Memory B cell (primary cell): ENCODE measurements around the gene FAM124A.

Experiments
- ATAC-seq: fragments of 150-1000 bp; cut with Tn5 transposase; 2 replicates; pipeline ENCODE4 v1.10.0; 2021; ENCODE audit warnings: low read depth, mild to moderate bottlenecking, moderate library complexity
- DNase-seq, 2 donors: peaks; one replicate each; pipeline ENCODE4 v3.0.0; 2022; ENCODE audit warnings: low spot score in 2 of 2
- H3K27ac Mint-ChIP-seq: one replicate; pipeline ENCODE4 v1.8.0; 2022; ENCODE audit warnings: mild to moderate bottlenecking, moderate library complexity, mixed read lengths
- H3K27me3 Mint-ChIP-seq: one replicate; pipeline ENCODE4 v1.8.0; 2022; ENCODE audit warnings: mixed read lengths
- H3K36me3 Mint-ChIP-seq: one replicate; pipeline ENCODE4 v1.8.0; 2022; ENCODE audit warnings: mild to moderate bottlenecking, mixed read lengths
- H3K4me1 Mint-ChIP-seq: one replicate; pipeline ENCODE4 v1.8.0; 2022; ENCODE audit warnings: mixed read lengths
- H3K4me3 Mint-ChIP-seq: one replicate; pipeline ENCODE4 v1.8.0; 2022; ENCODE audit warnings: mild to moderate bottlenecking, moderate library complexity, mixed read lengths
- H3K9me3 Mint-ChIP-seq: one replicate; pipeline ENCODE4 v1.8.0; 2022; ENCODE audit warnings: mixed read lengths

FAM124A gene

DNA sequence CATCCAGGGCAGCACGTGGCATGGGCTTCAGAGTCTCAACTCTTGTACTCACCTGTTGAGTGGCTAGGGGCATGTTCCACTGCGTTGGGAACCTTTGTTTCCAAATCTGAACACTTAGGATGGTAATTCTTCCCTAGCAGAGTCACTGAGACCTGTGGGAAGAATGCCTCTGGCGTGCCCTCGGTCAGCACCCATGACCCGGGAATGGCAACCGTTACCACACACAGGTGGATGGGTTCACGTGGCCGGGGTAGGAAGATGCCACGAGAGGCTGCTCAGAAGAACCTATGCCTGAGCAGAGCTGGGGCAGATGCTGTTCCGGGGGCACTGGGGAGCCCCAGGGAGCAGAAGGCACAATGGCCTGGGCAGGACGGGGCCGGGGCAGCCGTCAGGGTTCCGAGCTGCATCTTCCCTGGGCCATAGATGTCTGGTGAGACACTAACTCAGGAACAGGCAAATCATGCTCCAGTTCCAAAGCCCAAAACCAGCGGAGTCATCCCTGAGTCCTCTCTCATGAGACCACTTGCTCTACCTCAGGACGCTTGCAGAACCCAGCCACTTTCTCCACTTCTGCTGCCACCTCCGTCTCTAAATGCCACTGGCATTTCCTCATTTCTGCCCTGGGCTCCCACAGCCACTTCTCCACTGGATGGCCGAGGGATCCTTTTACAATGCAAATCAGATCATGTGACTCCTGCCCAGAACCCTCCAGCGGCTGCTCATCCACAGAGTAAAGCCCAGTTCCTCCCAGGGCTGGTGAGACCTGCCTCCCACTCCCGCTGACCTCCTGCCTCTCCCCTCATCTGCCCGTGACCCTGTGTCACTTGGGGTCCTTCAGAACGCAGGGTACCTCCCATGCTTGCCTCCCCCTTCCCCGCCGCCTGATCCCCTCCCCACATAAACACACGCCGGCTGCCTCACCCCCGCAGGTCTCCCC is 36.7 kb downstream of the FAM124A start:
- DNase-seq: no peak
- Mint-ChIP-seq H3K36me3 (no peaks in the 10 kb centered on the region), H3K27me3 (peaks cover 7% of the 10 kb centered on the region), H3K27ac (no peak overlapping the region), H3K4me3 (no peak overlapping the region), H3K9me3 (no peaks in the 10 kb centered on the region), H3K4me1 (peaks cover 1% of the 10 kb centered on the region)
- no peak for ATAC-seq

DNA sequence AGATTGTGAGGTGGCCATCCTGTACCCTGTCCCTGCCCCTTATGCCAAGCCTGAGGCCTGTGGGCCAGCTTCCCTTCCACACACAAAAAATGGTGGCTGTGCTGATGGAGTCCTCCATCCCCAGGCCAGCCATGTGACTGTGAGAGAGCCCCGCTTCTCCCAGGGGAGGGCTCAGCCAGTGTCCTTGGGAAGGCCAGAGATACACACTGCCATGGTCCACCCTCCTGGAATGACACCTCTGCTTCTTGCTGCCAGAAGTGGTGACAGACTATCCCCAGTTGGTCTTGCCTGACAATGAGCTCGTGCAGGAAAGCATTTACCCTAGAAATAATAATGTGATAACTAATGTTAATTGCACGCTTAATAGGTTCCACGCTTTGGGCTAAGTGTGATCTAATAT is 38.0 kb downstream of the FAM124A start:
- DNase-seq (no peak), ATAC-seq (no peak)
- Mint-ChIP-seq H3K9me3 (no peaks in the 10 kb centered on the region), H3K4me3 (no peak overlapping the region), H3K27me3 (peaks cover 7% of the 10 kb centered on the region), H3K27ac (no peak overlapping the region), H3K36me3 (no peaks in the 10 kb centered on the region), H3K4me1 (no peaks in the 10 kb centered on the region)

DNA sequence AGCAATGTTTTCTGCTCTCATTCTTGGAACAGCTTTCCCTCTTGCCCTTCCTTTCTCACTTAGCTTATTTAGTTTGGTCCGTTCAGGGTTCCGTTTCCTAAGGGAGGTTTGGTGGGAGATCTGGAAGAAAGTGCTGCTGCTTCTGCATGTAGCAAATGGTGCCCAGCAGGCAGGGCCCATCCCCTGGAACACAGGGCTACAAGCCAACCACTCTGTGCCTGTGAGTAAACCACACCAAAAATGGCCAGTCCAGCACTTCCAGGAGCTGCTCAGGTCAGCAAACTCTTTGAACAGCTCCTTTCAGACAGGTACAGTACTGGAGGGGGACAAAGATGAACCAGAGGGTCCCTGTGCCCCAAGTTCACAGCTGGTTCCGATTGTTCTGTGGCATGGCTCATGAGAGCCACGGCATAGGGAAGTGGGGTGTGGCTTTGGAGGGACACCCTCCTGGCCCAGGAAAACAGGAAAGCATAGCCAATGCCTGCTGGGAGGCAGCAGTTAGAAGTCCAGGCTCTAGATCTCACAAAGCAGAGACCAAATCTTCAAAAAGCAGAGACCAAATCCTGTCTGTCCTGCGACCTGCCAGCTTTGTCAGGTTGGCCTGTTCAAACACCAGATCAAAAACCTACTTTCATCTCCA is 39.5 kb downstream of the FAM124A start:
- Mint-ChIP-seq H3K9me3 (no peaks in the 10 kb centered on the region), H3K27ac (no peak overlapping the region), H3K4me3 (no peak overlapping the region), H3K27me3 (peaks cover 7% of the 10 kb centered on the region), H3K4me1 (no peaks in the 10 kb centered on the region), H3K36me3 (no peaks in the 10 kb centered on the region)
- no peak for ATAC-seq
- DNase-seq: no peak

DNA sequence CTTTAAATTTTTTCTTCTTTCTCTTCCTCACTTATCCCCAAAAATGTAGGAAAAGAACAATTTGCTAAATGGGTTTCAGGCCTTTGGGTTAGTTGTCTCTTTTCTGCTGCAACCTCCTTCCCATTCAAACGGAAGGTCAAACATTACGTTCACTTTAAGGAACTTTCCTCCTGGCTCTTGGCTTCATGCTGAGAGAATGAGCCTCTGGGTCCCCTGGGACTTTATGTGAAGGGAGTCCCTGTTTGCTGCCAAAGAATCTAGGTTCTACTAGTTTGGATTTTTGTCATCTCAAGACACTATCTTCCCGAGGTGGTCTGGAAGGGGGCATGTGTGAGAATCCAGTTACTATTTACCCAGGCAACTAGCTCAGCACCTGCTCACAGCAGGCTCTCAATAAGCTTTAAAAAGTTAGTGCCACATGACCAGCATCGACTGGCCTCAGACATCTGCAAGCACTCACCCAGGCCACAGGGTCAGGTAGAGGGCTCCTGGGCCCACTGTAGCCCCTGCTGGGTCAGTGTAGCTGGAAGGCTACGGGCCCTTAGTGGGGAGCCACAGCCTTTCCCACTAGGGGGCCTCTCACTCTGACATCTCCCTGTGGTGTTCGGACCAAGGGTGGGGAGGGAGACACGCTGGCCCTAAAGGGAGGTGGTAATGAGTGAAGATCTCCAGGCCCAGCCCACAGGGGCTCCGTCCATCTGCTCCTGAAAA is 40.5 kb downstream of the FAM124A start:
- DNase-seq: no peak
- Mint-ChIP-seq H3K4me3 (no peak overlapping the region), H3K9me3 (no peaks in the 10 kb centered on the region), H3K4me1 (no peaks in the 10 kb centered on the region), H3K27me3 (peaks cover 7% of the 10 kb centered on the region), H3K36me3 (no peaks in the 10 kb centered on the region), H3K27ac (no peak overlapping the region)
- ATAC-seq: no peak

DNA sequence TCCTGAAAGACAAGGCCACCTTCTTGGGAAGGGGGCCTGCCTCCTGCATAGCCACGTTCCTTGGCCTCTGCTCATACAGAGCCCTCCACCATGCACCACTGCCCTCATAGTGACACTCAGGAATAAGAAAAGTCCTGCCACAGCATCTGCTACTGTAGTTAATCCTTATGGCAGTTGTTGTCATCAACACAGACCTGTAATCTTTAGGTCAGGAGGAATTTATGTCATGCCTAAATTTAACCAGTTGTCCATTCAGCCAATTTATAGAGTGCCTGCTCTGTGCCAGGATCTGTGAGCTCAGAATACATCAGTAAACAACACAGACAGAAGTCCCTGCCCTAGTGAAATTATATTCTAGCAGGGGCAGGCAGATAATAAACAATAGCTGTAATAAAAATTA is 44.4 kb downstream of the FAM124A start:
- H3K4me1 Mint-ChIP-seq: no peaks in the 10 kb centered on the region
- H3K27me3 Mint-ChIP-seq: peaks cover 2% of the 10 kb centered on the region
- no peak overlapping the region for H3K27ac Mint-ChIP-seq
- no peak overlapping the region for H3K4me3 Mint-ChIP-seq
- DNase-seq (no peak), ATAC-seq (no peak)
- H3K9me3 Mint-ChIP-seq: no peaks in the 10 kb centered on the region
- H3K36me3 Mint-ChIP-seq: no peaks in the 10 kb centered on the region

DNA sequence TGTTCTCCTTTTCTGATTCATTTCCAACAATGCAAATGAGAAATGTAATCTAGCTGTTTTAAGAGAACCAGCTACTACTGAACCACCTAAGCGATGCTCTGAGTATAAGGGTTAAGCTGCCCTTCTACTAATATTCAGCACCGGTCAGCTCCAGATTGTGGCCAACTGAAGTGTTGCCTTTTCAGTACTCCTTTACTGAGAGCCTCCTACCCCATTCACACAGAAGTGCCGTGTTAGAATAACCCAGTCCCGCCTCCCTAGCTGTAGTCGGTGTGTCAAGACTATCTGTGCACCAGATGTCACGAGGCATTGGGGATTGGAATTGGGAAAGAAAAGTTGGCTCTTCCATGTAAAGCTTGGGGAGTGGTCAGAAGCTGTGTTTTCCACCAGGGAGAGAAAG is 45.4 kb downstream of the FAM124A start:
- H3K36me3 Mint-ChIP-seq: no peaks in the 10 kb centered on the region
- peaks cover 4% of the 10 kb centered on the region for H3K27me3 Mint-ChIP-seq
- H3K4me1 Mint-ChIP-seq: no peaks in the 10 kb centered on the region
- H3K9me3 Mint-ChIP-seq: no peaks in the 10 kb centered on the region
- ATAC-seq (no peak), DNase-seq (no peak)
- H3K27ac Mint-ChIP-seq: no peak overlapping the region
- no peak overlapping the region for H3K4me3 Mint-ChIP-seq

DNA sequence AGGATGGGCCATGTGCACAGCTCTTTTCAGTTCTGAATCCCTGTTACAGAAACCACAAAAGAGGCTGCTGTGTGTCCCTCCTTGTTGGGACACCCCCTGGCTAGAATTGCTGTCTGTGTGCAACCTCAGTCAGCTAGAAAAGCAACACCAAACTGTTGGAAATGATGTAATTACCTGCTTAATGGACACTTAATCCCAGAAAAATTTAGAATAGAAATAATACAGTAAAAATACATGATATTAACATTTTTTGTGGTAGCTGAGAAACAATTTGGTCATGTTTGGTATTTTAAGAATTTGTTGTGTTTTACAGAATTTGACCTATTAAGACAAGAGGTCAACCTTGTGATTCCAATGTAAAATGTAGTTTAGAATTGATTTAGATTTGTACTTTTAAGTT is 46.8 kb downstream of the FAM124A start:
- Mint-ChIP-seq H3K27ac (no peak overlapping the region), H3K4me1 (no peaks in the 10 kb centered on the region), H3K4me3 (no peak overlapping the region), H3K27me3 (peaks cover 4% of the 10 kb centered on the region), H3K36me3 (no peaks in the 10 kb centered on the region), H3K9me3 (no peaks in the 10 kb centered on the region)
- ATAC-seq: no peak
- DNase-seq: no peak

DNA sequence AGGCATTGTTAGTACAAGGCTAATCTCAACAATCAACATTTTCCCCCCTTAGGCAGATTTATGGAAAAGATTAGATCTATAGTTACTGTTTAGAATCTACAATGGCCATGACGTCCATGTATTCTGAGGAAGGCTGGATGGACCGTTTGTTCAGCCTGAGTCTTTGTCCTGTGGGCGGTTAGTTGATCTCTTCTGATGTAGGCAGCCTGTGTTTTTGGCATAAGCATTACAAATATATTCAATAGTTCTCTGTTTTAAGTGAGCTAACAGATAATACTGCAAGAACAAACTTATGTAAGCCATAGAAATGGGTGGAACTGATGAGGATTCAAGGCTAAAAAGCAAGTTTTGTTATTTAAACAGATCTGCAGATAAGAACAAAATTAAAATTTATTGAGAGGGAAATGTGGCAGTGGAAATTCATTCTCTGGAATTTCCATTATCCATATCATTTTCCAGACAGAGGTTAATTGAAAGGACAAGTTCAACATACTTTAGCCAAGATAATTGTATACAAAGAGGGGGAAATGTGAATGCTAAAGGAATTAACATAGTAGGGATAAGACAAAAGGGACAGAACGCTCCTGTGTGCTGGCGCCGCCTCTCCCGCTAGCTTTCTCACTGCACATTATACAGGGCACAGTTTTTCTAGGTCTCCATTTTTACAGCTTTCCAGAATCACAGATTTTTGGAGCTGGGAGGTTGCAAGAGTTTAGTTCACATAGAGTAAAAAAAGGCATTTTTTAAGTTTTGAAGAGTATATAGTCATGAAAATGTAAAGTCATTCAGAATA is 48.6 kb downstream of the FAM124A start:
- no peaks in the 10 kb centered on the region for H3K9me3 Mint-ChIP-seq
- peaks cover 4% of the 10 kb centered on the region for H3K27me3 Mint-ChIP-seq
- no peak overlapping the region for H3K27ac Mint-ChIP-seq
- H3K4me1 Mint-ChIP-seq: no peaks in the 10 kb centered on the region
- H3K36me3 Mint-ChIP-seq: no peaks in the 10 kb centered on the region
- DNase-seq: no peak
- no peak for ATAC-seq
- no peak overlapping the region for H3K4me3 Mint-ChIP-seq

DNA sequence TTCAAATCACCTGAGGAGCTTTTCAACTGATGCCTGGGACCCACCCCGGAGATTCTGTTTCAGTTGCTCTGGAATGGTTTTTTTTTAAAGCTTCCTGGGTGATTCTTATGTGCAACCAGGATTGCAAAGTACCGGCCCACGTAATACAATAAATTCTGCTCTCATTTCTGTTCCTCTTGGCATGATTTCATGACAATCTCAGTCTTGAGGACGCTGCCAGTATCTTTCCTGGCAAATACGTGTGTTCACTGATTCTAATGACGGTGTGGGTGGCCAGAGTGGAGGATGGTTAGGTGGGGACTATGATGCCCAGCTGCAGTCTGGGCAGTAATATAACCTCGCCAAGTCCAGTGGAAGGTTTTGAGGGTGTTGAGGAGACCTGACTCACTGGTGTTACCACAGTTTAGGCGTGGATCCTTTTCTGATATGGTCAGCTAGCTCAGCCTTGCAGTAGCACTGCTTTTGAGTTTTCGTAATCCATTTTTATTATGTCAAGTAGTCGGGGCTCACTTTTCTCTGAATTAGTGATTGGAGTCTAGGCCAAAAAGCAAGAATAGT is 49.4 kb downstream of the FAM124A start:
- H3K27me3 Mint-ChIP-seq: peaks cover 4% of the 10 kb centered on the region

DNA sequence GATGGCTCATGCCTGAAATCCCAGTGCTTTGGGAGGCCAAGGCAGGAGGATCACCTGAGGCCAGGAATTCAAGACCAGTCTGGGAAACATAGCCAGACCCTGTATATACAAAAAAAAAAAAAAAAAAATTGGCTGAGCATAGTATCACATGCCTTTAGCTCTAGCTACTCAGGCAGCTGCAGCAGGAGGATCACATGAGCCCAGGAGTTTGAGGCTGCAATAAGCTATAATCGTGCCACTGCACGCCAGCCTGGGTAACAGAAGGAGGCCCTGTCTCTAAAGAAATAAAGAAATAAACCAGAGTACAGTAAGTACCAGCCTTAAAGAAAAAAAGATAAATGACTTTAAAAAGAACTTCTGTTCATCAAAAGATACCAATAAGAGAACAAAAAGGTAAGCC is 52.9 kb downstream of the FAM124A start:
- Mint-ChIP-seq H3K27me3 (peaks cover 4% of the 10 kb centered on the region), H3K4me3 (no peak overlapping the region), H3K27ac (no peak overlapping the region), H3K4me1 (no peaks in the 10 kb centered on the region), H3K36me3 (no peaks in the 10 kb centered on the region), H3K9me3 (no peaks in the 10 kb centered on the region)
- ATAC-seq: no peak
- DNase-seq: no peak

More for the DNA sequence above, 49.4 kb downstream of the FAM124A start:
- no peaks in the 10 kb centered on the region for H3K4me1 Mint-ChIP-seq
- ATAC-seq: no peak
- no peak for DNase-seq
- H3K27ac Mint-ChIP-seq: no peak overlapping the region
- H3K9me3 Mint-ChIP-seq: no peaks in the 10 kb centered on the region
- H3K4me3 Mint-ChIP-seq: no peak overlapping the region
- no peaks in the 10 kb centered on the region for H3K36me3 Mint-ChIP-seq

DNA sequence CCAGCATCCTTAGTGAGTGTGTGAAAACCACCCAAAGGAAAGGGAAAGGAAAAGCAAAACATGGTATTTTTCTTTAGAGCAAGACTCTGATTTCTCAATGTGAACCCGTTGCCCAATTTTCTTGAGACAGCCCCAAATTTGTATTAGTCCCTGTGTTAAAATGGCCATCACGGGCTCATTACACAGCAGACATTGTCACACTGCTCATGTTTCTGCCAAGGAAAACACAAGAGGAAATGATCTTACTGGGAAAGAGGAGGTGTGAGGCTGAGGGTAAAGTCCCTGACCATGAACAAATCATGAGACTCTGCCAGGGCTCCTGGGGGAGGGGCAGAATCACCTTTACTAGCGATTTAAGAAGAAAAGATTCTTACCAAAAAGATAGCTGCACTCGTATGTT is 54.4 kb downstream of the FAM124A start:
- no peaks in the 10 kb centered on the region for H3K4me1 Mint-ChIP-seq
- DNase-seq: no peak
- H3K27ac Mint-ChIP-seq: no peak overlapping the region
- peaks cover 6% of the 10 kb centered on the region for H3K27me3 Mint-ChIP-seq
- no peaks in the 10 kb centered on the region for H3K9me3 Mint-ChIP-seq
- no peak overlapping the region for H3K4me3 Mint-ChIP-seq
- ATAC-seq: no peak
- no peaks in the 10 kb centered on the region for H3K36me3 Mint-ChIP-seq

DNA sequence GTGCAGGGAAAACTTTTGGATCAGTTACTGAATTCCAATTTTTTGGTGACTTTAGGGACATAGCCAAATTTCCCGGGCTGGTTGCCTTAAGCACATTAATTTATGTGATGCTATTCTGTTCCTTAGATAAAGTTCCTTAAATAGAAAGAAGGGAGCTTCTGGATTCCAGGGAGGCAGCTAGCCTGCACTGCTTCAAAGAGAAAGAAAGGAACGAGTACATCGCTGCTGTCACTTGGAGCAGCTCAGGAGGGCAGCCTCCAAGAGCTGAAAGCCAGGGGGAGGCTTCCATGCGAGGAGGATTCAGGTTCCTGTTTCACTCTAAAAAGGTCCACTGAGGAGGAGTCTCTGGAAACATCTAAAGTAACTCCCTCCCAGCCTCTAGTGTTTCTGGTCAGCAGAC is 55.7 kb downstream of the FAM124A start:
- H3K9me3 Mint-ChIP-seq: no peaks in the 10 kb centered on the region
- H3K27me3 Mint-ChIP-seq: peaks cover 3% of the 10 kb centered on the region
- H3K27ac Mint-ChIP-seq: no peak overlapping the region
- ATAC-seq (no peak), DNase-seq (no peak)
- no peak overlapping the region for H3K4me3 Mint-ChIP-seq
- H3K4me1 Mint-ChIP-seq: no peaks in the 10 kb centered on the region
- H3K36me3 Mint-ChIP-seq: no peaks in the 10 kb centered on the region

DNA sequence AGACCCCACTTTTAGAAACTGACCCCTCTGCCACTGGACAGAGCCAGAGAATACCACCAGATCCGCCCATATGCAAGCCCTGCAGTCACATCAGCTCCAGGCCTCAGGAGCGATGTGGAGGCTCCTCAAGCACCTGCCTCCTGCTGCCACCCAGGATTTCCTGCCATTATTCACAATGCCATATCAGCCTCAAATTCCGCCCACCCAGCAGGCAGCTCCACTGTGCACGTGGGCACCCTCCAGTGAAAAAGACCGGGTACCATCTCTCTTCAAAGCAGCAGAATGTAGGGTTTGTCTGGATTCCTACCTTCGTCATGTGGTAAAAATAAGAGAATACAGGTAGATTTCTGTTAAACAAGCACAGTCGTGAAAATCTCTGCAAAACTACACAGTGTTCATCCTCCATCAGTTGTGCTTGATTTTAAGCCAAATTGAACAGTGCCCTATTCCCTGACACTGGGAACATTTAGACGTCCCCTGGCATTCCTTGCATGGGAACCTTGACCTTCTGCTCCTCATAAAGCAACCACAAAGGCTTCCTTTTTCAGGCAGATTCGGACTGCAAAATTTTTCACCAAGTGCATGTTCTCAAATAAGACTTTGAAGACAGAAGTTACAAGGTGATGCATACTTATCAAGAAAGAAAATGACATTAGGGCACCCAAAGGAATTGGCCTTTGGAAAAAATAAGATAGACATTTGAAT is 56.4 kb downstream of the FAM124A start:
- no peak for DNase-seq
- Mint-ChIP-seq H3K4me1 (no peaks in the 10 kb centered on the region), H3K4me3 (no peak overlapping the region), H3K9me3 (no peaks in the 10 kb centered on the region), H3K27me3 (peaks cover 3% of the 10 kb centered on the region), H3K27ac (no peak overlapping the region), H3K36me3 (no peaks in the 10 kb centered on the region)
- ATAC-seq: no peak
